ENCODE measurements around the gene KAT6B.

DNA sequence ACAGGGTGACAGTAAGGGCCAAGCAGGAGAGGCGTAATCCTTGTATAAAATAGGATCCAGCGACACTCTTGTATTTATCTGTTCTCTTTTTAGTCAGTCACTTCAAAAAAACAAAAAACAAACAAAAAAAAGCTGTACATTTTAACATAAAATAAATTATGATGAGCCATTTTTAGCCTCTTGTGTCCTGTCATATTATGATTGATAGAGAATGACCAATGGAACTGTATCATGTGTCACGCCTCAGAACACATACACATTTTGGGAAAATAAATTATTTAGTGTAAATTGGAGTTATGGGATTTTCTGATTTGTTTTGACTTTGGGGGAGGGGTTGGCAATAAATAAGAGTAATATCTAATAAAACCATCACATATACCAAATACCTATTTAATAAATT is 205.7 kb downstream of the KAT6B start:
- TF ChIP-seq POLR2A (IDR thresholded peaks at IDR 0.05), result no peak
- TF ChIP-seq, protein P1, sequence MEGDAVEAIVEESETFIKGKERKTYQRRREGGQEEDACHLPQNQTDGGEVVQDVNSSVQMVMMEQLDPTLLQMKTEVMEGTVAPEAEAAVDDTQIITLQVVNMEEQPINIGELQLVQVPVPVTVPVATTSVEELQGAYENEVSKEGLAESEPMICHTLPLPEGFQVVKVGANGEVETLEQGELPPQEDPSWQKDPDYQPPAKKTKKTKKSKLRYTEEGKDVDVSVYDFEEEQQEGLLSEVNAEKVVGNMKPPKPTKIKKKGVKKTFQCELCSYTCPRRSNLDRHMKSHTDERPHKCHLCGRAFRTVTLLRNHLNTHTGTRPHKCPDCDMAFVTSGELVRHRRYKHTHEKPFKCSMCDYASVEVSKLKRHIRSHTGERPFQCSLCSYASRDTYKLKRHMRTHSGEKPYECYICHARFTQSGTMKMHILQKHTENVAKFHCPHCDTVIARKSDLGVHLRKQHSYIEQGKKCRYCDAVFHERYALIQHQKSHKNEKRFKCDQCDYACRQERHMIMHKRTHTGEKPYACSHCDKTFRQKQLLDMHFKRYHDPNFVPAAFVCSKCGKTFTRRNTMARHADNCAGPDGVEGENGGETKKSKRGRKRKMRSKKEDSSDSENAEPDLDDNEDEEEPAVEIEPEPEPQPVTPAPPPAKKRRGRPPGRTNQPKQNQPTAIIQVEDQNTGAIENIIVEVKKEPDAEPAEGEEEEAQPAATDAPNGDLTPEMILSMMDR (IDR thresholded peaks at IDR 0.05), result no peak
